SK-N-SH treated with all-trans-retinoic acid at 6 μM for 48 hours (cell line): ENCODE measurements around the gene CXCL17.

Source experiments
- ZFP30 ChIP-seq: fragments of 450-650 bp; formaldehyde crosslinking; IDR thresholded peaks from 2 replicates; pipeline ENCODE4 v1.5.0; 2022; ENCODE audit warnings: mild to moderate bottlenecking, moderate library complexity
- TF ChIP-seq, protein P1 (sequence below): fragments of 250-450 bp; sonication (Bioruptor Pico); IDR thresholded peaks from 2 replicates; pipeline ENCODE4 v1.5.1; 2020; ENCODE audit warnings: low read depth, mild to moderate bottlenecking, moderate library complexity

DNA sequence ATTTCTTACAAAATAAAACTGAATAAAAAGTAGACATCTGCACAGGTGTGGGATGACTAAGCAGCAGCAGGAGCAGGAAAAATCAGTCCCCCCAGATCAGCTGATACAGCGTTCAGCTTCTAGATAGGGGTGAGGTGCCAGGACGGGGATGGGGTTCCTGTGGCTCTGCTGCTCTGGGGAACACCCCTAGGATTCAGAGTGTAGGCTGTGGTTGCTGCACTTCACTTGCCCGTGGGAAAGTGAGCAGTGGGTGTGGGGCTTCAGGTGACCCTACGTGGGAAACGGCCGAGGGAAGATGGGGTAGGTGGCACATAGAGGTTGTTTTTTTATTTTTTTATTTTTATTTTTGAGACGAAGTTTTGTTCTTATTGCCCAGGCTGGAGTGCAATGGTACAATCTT is 3.2 kb upstream of the CXCL17 start:
- TF ChIP-seq, protein P1, sequence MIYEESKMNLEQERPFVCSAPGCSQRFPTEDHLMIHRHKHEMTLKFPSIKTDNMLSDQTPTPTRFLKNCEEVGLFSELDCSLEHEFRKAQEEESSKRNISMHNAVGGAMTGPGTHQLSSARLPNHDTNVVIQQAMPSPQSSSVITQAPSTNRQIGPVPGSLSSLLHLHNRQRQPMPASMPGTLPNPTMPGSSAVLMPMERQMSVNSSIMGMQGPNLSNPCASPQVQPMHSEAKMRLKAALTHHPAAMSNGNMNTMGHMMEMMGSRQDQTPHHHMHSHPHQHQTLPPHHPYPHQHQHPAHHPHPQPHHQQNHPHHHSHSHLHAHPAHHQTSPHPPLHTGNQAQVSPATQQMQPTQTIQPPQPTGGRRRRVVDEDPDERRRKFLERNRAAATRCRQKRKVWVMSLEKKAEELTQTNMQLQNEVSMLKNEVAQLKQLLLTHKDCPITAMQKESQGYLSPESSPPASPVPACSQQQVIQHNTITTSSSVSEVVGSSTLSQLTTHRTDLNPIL (CRISPR knock-in tag), result no peak
- TF ChIP-seq ZFP30, result no peak
